GM19463 (cell line): Measurements from ENCODE around the gene MAST3.
A peak's percentile ranks its signal among the peaks of the same experiment; 100 is the strongest.

Experiments used
- ATAC-seq: cut with Tn5 transposase; IDR thresholded peaks from one replicate; pipeline ENCODE4 v1.9.1; 2021; ENCODE audit warnings: mild to moderate bottlenecking, moderate library complexity; ENCODE audit not compliant: unreplicated experiment

The MAST3 gene

GRCh38 chr19:18110609-18111232 is 13.1 kb downstream of the MAST3 start:
- no peak for ATAC-seq

- no peak for ATAC-seq
Measured at GRCh38 chr19:18112989-18113478, 15.5 kb downstream of the MAST3 start.

GRCh38 chr19:18113827-18114226 is 16.2 kb downstream of the MAST3 start:
- no peak for ATAC-seq

- ATAC-seq = no peak
Measured at GRCh38 chr19:18114483-18114882, 16.9 kb downstream of the MAST3 start.

DNA sequence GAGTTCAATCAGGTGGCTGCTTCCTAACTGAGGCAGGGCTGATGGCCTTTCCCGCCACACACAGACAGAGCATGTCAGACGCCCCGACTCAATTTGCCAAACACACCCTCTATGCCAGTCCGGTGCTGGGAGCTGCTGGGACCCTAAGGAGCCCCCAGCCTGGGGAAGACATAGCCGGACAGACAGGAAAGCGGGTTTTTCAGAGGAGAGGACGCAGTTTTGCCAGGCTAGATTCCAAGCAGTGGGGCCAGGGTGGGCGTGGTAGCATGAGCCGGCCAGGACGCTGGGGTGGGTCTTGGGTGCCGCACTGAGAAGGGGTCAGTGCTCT is 19.8 kb downstream of the MAST3 start:
- no peak for ATAC-seq

DNA sequence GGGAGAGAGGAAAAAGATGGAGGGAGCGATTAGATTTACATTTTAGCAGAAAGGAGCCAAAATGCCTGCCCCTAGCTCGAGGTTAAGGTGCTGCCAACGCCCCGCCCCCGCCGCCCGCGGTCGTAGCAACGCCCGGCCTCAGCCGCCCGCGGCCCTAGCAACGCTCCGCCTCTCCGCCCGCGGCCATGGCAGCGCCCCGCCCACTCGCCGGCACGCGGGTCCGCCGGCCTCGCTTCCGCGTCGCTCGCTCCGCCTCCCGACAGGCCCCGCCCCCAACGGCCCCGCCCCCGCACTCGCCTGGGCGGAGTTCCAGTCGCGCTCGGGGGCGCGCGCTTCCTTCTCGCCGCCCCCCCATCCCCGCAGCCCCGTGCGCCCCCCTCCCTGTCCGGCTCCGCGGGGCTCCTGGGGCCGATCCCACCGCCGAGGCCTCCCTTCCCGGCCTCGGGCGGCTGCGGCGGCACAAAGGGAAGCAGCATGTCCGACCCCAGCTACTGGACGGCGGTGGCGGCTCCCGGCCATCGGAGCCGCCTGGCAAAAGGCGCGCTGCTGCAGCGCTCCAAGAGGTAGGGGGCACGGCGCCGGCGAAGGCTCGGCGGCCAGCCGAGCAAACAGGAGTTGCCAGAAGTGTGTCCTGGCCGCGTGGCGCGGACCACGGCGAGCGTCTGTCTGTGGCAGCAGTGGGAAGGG is 20.3 kb downstream of the MAST3 start:
- peak; percentile 91 for ATAC-seq

DNA sequence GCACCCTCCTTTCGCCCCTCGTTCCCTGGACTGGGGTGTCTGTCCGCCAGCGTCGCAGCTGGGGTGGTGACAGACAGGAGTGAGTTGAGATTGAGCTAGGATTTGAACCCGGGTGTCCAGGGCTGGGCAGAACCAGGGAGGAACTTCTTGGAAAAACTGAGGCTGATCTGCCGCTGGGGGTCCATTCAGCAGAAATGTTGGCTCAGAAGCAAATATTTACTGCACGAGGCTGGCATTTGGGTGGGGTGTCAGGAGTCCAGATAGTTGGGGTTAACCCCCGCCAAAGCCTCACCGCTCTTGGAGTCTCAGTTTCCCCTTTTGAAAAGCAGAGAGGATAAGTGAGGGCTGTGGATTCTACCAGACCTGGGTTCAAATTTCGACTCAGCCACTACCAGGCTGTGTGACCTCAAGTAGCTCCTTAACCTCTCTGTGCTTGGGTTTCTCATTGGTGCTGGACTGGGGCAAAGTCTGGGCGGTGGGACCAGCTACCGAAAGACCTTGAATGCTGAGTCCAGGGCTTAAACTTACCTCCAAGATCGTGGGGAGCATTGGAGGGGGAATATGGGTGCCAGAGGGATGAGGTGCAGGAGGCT is 20.9 kb downstream of the MAST3 start:
- no peak for ATAC-seq

DNA sequence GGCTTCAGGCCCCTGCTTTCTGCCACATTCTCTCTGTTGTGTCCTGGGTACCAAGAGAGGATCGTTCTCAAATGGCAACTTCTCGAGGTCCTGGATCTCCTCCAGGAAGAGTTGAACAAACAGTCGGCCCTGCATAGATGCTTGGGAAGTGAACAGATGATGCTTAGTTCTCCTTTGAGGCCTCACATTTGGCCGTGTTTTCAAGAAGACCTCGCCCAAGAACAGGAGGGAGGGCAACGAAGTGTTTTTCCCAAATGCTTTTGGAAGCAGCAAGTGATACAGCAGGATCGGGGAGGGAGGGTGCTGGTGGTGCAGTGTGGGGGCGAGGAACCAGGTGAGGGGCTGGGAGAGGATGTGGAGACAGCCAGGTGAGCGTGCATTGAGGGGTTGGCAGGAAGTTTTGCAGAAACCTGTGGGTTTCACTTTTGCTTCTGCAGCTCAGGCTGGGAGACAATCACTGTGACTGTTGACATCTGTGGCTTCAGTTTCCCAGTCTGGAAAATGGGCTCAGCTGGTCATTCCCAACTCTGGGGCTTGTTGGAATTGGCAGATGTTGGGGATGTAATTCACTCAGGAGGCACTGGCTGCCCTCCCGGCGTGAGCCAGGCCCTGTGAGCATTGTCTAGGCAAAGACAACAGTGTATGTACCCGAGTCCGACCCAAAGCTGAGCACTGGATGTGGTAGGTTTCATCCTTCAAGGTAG is 21.6 kb downstream of the MAST3 start:
- no peak for ATAC-seq

- ATAC-seq = no peak
Measured at GRCh38 chr19:18119717-18120105, 22.1 kb downstream of the MAST3 start.

DNA sequence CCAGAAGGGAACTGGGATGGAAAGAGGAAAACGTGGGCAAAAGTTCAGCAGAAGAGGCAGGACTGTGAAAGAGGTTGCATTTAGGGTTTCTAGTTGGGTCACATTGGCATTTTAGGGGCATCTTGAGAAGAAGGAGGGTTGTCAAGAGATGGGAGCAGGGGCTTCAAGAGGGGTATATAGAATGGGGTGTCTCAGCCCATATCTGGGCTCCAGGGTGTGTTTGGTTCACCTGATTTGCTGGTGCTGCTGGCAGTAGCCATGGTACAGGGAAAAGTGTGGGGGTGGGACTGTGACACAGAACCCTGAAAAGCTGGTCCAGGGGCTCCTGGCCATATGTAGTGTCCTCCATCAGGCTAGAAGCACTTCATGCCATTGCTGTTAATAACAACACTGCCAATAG is 22.5 kb downstream of the MAST3 start:
- ATAC-seq = no peak

GRCh38 chr19:18121166-18121565 is 23.6 kb downstream of the MAST3 start:
- no peak for ATAC-seq

DNA sequence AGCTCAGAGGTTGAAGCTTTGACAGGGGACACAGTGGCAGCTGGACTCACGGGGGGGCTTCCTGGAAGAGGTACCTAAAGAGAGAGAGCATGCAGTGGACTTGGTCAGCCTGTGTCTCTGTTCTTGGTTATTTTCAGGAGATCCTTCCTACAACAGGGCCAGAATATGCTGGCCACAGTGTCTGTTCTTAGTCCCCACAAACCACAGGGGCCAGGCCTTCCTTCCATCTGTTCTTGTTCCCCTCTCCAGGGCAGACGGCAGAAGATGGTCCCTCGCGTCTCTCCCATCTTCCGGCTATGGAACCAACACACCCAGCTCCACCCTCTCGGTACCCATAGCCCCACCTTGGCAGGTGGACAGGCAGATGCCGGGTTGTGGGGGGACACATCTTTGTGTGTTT is 24.8 kb downstream of the MAST3 start:
- ATAC-seq = no peak

- no peak for ATAC-seq
Measured at GRCh38 chr19:18122860-18123795, 25.6 kb downstream of the MAST3 start.

DNA sequence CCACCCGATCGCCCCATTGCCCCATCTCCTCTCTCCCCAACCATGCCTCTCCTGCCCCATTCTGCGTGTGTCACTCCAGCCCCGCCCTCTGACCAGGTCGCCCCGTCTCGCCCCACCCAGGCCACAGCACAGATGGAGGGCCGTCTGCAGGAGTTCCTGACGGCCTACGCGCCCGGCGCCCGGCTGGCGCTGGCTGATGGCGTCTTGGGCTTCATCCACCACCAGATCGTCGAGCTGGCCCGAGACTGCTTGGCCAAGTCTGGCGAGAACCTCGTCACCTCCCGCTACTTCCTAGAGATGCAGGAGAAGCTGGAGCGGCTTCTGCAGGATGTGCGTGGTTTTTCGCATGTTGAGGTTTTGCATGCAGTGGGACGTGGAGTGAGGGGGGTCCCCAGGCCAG is 26.2 kb downstream of the MAST3 start:
- ATAC-seq = no peak

DNA sequence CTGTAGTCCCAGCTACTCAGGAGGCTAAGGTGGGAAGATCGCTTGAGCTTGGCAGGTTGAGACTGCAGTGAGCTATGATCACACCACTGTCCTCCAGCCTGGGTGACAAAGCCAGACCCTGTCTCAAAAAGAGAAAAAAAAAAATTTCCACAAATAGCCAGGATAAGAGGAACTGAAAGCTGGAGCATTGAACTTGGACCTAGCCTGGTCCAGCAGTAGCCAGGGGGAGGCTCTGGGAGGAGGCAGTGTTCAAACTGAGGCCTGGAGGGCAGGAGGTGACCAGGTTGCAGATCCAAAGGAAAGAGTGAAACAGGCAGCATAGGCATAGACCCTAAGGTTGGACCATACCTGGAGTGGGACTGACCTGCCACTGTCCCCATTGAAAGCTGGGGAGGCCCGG is 28.5 kb downstream of the MAST3 start:
- ATAC-seq = no peak

- no peak for ATAC-seq
Measured at GRCh38 chr19:18128044-18128443, 30.5 kb downstream of the MAST3 start.

GRCh38 chr19:18128805-18129204 is 31.2 kb downstream of the MAST3 start:
- ATAC-seq = no peak

DNA sequence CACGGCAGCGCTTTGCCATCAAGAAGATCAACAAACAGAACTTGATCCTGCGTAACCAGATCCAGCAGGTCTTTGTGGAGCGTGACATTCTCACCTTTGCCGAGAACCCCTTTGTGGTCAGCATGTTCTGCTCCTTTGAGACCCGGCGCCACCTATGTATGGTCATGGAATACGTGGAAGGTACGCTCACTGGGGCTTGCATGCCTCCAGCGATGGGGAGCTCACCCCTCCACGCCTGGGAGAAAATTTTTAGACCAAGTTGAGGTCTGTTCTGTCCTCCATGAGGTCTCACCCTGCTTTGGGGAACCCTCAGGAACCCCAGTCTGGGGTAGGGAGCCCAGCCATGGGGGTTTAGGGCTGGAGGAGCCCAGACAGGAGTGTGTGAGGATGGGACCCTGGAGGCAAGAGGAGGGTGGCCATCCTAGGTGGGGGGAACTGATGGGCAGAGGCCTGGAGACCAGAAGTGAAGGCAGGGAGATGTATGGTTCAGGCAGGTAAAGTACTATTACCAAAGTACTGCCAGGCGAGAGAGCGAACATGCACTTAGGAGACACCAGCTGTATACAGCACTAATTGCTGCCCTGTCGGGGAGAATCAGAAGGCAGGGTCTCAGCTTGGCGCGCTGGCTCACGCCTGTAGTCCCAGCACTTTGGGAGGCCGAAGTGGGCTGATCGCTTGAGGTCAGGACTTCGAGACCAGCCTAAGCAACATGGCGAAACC is 33.1 kb downstream of the MAST3 start:
- ATAC-seq = no peak

DNA sequence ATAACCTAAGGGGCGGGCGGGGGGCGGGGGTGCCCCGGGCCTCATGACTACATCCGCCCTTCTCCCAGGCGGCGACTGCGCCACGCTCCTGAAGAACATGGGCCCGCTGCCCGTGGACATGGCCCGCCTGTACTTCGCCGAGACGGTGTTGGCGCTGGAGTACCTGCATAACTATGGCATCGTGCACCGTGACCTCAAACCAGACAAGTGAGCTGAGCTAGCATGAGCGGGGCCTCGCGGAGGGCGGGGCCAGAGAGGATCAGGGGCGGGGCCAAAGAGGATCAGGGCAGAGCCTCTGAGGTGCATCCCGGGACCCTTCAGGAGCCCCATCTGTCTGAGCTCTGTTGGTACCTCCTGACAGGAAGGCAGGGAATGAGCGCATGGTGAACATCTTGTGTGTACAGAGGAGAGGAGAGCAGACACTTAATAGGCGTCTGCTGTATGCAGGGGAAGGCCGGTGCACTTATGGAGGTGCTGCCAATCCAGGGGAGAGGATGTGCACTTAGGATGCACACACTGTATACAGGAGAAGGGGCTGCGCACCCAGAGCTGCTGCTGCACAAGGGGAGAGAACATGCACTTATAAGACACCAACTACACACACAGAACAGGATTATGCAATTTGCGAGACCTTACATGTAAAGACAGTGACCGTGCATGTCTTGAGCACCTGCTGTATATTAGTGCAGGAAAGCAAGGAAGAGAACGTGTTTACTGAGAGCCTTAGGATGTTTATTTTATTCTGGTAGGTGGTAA is 34.4 kb downstream of the MAST3 start:
- ATAC-seq = no peak
